HG02642 (cell line): ENCODE results near the gene CACNG8.

Experiments used
- ATAC-seq: cut with Tn5 transposase; IDR thresholded peaks from one replicate; pipeline ENCODE4 v1.9.1; 2021; ENCODE audit warnings: mild to moderate bottlenecking; ENCODE audit not compliant: unreplicated experiment, poor library complexity

The CACNG8 gene

DNA sequence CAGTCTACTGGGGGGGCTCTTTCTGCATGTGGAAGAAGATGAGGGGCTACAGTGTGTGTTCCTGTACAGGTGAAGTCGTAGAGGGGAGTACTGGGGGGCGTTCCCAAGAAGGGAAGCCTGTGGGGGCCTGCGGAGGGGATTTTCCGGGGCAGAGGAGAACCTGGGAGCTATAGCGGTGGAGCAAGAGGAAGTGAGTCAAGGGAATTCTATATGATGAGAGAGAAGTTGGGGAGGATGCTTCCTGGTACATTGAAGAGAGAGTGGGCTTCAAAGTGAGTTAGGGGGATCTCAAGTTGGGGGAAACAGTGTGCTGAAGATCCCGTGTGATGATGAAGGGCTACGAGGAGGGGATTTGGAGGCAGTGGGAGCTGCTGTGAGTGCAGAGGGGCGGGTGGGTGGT, 1.9 kb upstream of the CACNG8 start:
- ATAC-seq = no peak

DNA sequence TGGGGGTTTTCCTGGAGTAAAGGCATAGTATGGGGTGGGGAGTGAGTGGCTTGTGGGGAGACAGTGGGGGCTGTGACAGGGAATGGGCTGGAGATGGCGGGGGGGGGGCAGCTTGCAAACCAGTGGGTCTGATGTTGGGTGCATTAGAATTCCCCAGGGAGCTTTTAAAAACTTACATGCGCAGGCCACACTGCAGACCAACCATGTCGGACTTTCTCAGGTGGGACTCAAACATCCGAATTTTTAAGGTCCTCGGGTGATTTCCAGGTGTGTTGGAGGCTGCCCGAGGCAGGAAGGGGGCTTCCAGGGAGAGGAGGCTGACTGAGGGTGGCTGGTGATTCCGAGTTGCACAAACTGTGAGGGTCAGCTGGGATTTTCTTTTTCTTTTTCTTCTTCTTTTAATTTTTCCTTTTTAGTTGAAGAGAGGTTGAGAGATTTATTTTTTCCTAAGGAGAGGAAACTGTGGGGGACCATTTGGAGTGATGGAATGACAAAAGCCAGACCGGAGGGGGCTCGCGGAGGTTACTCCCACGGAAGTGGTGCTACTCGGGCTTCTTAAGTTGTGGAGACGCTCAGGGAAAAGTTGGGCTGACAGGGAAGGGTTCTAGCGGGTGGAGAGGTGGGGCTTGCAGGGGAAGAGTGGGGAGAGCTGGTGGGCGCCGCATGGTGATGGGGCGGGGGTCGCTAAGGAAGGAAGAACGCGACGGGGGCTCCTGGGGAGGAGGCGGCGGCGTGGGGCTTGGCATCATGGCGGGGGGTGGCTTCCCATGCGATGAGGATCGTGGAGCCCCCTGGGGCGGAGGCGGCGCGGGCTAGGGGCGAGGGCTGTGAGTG, 997 bp upstream of the CACNG8 start:
- ATAC-seq = no peak

DNA sequence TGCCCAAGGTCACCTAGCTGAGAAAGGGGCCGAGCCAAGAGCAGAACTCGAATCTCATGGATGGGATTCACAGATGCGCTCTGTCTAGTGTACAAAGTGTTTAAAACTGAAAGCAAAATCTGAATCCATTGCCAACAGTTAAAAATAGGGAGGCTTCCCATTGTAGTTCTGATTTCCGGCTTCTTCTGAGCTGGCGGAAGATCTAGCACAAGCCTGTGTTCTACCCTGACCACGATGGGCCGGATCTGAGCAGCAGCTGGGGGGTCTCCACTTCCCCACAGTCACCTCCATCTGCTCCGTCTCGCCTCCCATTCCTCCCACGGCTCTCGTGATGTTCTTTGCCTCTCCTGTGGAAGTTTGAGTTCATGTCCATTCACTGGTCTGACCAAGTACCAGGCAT, 2.4 kb downstream of the CACNG8 start:
- no peak for ATAC-seq

DNA sequence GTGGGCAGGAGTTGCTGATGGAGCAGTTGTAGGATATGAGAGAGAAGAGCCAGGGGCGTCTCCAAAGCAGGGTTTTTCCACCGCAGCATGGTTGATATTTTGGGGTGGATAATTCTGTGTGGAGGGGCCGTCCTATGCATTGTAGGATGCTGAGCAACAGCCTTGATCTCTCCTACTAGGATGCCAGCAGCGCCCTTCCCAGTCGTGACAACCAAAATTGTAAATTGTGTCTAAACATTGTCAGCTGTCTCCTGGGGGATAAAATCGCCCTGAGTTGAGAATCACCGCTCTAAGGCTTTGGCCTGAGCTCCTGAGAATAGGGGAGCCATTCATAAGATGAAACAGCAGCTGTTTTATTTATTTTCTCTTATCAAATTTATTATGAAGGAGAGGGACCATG, 4.2 kb downstream of the CACNG8 start:
- ATAC-seq = no peak

DNA sequence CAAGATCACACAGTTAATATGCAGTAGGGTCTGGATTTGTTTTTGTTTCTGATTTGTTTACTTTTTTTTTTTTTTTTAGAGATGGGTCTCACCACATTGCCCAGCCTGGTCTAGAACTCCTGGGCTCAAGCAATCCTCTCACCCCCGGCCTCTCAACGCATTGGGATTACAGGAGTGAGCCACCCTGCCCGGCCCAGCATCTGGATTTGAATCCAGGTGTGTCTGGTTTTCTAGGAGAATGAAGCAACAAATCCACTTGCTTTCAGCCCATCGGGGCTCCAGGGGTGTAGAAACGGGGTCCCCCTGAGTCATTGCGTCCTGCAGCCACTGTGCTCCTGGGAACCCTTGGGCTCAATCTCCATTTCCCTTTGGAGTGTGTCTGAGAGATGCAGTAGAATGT, 6.6 kb downstream of the CACNG8 start:
- ATAC-seq = no peak

DNA sequence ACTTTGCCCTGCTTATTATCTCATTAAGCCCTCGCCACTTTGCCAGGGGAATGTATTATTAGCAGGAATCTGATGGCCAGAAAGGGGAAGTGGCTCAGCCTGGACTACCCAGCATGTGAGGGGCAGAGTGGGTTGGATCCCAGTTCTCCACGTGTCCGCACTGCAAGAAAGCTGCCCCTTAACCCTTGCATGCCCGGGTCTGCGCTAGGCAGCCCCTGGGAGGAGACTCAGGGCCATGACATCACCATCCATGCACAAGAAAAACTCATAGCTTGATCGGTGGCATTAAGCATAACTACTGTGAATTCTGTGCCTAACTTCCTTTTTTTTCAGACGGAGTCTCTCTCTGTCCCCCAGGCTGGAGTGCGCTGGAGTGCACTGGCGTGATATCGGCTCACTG, 8.9 kb downstream of the CACNG8 start:
- ATAC-seq = no peak

DNA sequence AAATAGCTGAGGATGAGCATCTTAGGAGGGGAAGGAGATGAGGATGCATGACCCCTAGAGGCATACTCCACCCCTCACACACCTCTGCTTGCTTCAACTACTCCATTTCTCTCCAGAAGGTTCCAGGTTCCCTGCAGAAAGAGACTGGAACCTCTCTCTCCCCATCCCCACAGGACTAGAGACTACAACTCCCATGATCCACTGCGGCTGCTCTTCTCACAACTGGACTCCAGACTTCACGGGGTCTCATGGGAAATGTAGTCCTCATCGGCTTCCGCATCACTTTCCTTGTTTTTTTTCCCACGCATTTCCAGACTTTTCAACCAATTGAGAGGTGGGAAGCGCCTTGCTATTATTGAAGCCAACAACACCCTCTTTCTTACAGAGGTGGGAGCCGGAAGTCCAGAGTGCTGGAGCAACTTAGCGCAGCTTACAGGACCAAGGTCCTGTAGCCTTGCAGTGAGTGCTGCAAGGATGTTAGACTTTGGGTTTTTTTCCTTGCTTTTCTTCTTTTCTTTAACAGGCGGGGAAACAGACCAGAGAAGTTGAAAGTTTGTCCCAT, 14.8 kb downstream of the CACNG8 start:
- no peak for ATAC-seq

DNA sequence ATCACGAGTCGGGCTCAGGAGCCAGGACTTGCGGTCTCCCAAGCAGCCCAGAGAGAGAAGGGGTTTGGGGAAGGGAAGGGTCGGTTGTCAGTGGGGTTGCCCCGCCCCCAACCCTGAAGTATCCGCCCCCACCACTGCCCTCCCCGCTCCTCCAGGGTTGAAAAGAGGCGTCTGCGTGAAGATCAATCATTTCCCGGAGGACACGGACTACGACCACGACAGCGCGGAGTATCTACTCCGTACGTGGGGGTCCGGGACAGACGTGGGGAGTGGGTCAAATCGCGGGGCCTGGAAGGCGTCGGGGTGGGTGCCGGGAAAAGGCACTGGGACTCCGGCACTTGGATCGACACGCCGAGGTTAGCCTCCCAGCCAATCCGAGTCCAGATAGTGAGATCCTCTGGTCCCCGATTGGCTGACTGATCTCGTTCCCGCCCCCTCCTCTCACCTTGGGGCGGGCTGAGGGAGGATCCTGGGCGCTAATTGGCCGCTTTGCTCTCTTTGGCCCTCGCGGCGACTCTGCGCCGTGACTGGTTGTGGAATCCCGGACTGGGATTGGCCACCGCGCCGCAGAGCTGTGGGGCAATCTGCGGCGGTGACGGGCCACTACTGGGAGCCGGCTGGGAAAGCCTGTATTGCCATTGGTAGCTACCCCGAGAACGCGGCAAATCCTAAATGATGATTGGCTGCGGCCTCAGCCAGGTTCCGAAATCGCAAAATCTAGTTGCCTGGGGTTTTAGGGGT, 15.4 kb downstream of the CACNG8 start:
- ATAC-seq = no peak

DNA sequence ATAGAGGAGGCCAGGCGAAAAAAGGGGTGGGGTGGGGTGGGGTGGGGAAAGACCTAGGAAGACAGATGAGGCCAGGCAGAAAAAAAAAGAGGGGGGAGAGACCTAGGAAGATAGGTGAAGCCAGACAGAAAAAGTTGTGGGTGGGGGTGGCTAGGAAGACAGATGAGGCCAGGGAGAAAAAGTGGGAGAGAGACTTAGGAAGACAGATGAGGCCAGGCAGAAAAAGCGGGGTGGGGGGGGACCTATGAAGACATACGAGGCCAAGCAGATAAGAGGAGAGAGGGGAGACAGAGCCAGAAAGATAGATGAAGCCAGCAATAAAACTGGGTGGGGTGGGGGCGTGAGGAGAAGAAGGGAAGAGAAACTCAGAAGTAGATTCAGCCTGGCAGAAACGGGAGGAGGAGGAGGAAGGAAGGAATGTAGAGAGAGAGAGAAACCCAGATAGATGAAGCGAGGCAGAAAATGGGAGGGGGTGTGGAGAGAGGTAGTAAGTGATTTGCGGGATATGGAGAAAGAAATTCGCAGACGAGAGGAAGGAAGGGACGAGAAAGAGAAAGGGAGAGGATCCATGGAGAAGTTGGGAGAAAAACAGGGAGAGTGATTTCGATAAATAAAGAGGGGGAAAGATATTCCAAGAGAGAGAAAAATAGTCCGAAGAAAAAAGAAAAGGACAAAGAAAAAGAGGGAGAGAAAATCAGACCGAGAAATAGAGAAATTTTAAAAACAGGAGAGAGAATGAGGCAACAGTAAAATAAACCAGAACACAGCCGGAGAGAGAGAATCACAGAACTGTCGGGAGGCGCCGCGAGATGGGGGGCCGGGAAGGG, 16.5 kb downstream of the CACNG8 start:
- no peak for ATAC-seq

DNA sequence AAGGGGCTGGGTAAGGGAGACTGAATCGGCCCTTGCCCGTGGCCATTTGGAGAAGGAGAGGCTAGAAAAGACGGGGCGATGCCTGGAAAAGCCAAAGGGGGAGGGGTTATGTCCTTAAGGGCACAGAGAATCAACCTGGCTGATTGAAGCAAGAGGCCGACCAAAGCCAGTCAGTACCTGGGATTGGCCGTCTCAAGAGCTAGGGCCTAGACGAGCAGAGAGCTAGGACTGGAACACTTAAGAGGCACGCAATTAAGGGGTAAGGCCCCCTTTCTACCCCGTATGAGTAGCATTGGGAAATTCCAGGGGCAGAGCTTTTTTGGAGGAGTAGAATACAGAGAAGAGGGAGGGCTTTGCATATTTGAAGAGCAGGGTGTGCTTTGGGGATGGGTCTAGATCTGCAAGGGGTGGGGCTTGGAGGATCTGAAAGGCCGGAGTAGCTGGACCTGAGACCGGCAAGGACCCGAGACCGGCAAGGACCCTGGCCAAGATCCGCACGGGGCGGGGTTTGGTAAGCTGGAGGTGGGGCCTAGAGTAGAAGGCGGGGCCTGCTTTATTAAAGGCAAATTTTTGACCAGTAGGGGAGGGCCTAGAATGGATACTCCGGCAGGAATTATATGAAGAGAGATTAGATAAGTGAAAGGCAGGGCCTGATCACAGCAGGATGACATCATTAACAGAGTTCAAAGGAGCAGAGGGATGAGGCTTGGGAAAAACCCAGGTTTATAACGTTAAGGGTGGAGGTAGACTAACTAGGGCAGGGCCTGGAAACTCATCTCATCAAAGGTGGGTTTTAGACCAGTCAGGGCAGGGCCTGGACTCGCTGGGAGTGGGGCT, 18.0 kb downstream of the CACNG8 start:
- ATAC-seq = no peak

DNA sequence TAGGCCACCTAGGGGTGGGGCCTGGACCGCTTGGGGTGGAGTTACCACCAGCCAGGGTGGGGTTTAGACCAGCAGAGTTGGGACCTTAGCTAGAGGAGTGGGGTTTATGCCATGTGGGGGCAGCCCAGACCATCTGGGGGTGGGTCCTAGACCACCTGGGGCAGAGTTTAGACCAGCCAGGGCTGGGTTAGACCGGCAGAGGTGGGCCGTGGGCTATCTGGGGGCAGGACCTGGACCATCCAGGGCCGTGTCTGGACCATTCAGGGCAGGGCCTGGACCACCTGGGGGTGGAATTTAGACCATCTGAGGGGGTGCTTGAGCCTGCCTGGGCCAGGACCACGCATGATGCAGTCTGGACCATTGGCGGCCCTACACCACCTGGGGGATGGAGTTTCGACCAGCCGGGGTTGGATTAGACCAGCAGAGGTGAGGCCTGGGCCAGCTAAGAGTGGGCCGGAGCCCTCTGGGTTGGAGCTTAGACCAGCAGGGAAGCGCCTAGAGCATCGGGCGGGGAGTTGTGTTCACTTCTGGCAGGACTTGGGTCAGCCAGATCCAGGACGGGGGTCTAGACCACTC, 18.7 kb downstream of the CACNG8 start:
- no peak for ATAC-seq

DNA sequence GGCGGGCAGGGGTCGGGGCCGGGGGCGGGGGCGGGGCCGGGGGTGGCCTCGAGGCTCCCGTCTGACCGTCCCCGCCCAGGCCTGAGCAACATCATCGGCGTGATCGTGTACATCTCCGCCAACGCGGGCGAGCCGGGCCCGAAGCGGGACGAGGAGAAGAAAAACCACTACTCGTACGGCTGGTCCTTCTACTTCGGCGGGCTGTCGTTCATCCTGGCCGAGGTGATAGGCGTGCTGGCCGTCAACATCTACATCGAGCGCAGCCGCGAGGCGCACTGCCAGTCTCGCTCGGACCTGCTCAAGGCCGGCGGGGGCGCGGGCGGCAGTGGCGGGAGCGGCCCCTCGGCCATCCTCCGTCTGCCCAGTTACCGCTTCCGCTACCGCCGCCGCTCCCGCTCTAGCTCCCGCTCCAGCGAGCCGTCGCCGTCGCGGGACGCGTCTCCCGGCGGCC, 19.3 kb downstream of the CACNG8 start:
- ATAC-seq = no peak

DNA sequence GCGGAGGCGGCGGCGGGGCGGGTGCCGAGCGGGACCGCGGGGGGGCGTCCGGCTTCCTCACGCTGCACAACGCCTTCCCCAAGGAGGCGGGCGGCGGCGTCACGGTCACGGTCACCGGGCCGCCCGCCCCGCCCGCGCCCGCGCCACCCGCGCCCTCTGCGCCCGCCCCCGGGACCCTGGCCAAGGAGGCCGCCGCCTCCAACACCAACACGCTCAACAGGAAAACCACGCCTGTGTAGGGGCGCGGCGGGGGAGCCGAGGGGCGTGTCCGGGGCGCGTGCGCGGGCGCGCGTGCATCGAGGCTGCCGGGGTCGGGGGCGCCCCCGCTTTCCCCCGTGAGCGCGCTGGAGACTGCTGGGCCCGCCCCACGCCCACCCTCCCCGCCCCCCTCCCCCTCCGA, 19.9 kb downstream of the CACNG8 start:
- ATAC-seq = no peak

DNA sequence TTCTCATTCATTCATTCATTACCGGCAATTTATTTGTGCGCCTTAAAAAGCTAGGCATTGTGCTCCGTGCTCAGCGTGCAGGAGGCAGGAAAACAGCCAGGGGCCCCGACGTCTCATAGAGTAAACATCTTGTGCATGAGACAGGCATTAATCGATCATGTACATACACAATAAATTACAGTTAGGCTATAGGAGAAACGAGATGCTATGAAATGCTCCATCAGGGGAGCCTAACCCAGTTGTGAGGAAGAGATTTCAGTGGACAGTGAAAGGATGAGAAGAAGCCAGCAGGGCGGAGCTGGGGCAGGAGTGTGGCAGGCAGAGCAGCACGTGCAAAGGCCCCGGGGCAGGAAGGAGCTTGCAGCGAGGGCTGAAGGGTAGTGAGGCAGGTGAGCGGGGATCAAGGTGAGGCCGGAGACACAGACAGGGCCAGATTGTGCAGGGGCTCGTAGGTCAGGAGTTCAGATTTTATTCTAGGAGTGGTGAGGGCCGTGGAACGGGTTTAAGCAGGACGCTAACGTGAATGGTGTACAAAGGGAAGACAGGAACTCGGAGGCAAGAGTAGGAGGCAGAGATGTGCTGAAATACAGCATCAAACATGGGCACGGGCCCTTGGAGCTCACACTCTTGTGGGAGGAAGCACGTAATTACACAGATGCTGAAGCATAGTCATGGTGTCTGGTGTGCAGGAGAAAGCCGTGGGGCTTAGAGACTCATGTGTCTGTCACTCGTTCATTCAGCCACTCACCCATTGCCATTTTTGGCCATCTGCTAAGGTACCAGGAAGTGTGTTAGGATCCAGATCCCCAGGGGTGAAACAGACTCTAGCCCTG, 20.9 kb downstream of the CACNG8 start:
- ATAC-seq = no peak

DNA sequence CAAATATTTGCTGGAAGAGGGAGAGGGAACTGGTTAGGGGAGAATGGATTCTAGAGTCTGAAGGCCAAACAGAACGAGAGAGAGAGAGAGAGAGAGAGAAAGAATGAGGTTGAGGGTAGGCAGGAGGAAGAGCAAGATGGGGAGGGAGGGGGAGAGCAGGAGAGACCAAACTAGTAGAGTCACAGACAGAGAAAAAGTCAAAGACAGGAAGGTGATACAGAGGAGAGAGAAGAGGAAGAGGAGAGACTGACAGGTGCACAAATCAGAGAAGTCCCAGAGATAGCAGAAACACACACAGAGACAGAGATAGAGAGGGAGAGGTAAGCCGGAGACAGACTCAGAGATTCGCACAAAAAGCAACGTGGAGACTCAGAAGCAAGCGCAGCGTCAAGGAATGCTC, 23.1 kb downstream of the CACNG8 start:
- no peak for ATAC-seq

DNA sequence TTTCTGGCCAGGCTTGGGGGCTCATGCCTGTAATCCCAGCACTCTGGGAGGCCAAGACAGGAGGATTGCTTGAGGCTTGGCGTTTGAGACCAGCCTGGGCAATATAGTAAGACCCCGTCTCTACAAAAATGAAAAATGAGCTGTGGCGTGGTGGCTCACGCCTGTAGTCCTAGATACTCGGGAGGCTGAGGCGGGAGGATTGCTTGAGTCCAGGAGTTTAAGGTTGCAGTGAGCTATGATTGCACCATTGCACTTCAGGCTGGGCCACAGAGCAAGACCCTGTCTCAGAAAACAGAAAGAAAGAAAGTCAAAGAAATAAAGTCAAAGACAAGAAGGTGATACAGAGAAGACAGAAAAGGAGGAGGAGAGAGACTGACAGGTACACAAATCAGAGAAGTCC, 26.2 kb downstream of the CACNG8 start:
- no peak for ATAC-seq

DNA sequence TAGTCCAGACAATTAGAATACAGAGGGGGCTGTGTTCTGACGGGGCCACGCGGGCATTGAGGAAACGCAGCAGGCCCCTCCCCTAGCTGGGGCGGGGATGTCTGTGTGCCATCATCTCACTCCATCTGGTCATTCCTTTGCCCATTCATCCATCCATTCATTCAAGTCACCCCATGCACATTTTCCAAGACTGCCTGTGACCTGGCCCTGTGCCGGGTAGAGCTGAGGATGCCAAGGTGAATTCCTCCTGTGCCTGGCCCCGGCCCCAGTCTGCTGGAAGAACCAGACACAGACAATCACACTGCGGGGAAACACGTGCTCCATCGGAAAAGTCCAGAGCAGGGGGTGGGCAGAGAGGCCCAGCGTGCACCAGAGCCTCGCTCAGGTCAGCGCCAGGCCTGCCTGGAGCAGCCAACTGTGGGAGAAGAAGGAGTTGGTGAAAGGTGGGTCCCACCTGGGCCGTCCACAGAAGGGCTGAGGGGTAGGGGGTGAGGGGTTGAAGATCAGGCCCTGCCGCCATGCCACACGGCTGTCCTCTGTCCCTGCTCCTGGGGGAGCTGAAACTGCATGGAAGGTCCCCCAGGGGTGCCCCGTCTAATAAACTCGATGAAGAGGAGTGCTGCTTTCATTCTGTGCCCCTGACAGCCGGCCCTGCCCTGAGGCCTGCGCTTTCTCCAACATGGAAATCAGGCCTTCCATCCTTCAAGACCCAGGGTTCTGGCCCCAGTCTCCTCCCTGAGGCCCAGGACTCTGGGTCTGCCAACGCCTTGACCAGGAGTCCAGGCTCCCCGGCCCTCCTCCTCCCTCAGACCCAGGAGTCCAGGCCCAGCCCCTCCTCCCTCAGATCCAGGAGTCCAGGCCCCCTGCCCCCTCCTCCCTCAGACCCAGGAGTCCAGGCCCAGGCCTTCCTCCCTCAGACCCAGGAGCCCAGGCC, 27.1 kb downstream of the CACNG8 start:
- no peak for ATAC-seq
